ENCODE measurements around the gene LYG1. TPM values are rescaled to one million over a fixed set of nuclear protein-coding genes. Genes with fewer than 3 reads are reported as not detected.

LYG1 gene
- total and polyA plus RNA-seq, 2 of the 13 experiments (the other 11 are each of a cell fraction or from before 2014, with no cell fraction given): 1.00 to 2.9 TPM

DNA sequence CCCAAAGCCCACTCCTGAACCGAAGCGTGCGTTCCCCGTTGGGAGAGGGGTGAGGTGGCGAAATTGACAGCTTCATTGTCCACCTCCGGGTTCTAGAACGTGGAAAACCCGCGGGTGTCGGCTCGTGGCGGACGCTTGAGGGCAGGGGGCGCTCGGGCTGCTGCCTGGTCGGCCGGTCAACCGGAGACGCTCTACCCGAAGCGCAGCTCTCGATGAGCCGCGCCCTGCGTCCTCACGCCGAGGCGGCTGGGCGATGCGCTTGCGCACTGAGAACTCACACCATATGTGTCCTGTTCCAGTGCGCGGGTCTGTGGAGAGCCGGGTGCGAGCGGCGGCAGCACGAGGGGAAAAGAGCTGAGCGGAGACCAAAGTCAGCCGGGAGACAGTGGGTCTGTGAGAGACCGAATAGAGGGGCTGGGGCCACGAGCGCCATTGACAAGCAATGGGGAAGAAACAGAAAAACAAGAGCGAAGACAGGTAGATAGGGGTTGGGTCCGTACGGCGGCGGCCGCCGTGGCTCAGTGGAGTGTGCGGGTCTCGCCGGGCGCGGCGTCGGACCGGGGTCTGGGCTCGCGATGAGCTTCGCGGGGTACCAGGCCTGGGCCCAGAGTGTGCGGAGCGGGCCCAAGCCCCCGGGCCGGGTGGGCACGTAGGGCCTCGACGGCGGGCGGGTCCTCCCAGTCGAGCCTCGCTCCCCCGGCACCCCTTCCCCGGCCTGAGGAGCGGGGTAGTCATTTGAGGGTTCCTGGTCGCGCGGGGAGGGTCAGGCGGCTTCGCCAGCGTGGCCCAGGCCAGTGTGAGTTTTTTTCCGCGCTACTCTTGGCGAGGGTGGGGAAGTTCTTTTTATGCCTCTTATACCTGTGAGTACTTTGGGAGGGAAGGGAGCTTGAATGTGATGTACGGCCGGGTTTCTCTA lies 36.4 kb upstream of the LYG1 start, which contains the start of gene EIF5B (continued):
- TF ChIP-seq, protein P1, sequence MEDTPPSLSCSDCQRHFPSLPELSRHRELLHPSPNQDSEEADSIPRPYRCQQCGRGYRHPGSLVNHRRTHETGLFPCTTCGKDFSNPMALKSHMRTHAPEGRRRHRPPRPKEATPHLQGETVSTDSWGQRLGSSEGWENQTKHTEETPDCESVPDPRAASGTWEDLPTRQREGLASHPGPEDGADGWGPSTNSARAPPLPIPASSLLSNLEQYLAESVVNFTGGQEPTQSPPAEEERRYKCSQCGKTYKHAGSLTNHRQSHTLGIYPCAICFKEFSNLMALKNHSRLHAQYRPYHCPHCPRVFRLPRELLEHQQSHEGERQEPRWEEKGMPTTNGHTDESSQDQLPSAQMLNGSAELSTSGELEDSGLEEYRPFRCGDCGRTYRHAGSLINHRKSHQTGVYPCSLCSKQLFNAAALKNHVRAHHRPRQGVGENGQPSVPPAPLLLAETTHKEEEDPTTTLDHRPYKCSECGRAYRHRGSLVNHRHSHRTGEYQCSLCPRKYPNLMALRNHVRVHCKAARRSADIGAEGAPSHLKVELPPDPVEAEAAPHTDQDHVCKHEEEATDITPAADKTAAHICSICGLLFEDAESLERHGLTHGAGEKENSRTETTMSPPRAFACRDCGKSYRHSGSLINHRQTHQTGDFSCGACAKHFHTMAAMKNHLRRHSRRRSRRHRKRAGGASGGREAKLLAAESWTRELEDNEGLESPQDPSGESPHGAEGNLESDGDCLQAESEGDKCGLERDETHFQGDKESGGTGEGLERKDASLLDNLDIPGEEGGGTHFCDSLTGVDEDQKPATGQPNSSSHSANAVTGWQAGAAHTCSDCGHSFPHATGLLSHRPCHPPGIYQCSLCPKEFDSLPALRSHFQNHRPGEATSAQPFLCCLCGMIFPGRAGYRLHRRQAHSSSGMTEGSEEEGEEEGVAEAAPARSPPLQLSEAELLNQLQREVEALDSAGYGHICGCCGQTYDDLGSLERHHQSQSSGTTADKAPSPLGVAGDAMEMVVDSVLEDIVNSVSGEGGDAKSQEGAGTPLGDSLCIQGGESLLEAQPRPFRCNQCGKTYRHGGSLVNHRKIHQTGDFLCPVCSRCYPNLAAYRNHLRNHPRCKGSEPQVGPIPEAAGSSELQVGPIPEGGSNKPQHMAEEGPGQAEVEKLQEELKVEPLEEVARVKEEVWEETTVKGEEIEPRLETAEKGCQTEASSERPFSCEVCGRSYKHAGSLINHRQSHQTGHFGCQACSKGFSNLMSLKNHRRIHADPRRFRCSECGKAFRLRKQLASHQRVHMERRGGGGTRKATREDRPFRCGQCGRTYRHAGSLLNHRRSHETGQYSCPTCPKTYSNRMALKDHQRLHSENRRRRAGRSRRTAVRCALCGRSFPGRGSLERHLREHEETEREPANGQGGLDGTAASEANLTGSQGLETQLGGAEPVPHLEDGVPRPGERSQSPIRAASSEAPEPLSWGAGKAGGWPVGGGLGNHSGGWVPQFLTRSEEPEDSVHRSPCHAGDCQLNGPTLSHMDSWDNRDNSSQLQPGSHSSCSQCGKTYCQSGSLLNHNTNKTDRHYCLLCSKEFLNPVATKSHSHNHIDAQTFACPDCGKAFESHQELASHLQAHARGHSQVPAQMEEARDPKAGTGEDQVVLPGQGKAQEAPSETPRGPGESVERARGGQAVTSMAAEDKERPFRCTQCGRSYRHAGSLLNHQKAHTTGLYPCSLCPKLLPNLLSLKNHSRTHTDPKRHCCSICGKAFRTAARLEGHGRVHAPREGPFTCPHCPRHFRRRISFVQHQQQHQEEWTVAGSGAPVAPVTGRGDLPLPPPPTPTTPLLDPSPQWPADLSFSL (CRISPR knock-in tag; IDR thresholded peaks at IDR 0.05): no peak
- TF ChIP-seq, protein P2, sequence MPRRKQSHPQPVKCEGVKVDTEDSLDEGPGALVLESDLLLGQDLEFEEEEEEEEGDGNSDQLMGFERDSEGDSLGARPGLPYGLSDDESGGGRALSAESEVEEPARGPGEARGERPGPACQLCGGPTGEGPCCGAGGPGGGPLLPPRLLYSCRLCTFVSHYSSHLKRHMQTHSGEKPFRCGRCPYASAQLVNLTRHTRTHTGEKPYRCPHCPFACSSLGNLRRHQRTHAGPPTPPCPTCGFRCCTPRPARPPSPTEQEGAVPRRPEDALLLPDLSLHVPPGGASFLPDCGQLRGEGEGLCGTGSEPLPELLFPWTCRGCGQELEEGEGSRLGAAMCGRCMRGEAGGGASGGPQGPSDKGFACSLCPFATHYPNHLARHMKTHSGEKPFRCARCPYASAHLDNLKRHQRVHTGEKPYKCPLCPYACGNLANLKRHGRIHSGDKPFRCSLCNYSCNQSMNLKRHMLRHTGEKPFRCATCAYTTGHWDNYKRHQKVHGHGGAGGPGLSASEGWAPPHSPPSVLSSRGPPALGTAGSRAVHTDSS (CRISPR knock-in tag; conservative IDR thresholded peaks at IDR 0.05): no peak
- TF ChIP-seq RXRA (CRISPR knock-in tag; IDR thresholded peaks at IDR 0.05): peak; percentile 75
- TF ChIP-seq NFRKB (IDR thresholded peaks at IDR 0.05): no peak
- no peak for TF ChIP-seq ZNF180 (CRISPR knock-in tag; IDR thresholded peaks at IDR 0.05; ENCODE audit: borderline replicate concordance, low read depth)
- peak; percentile 88 for TF ChIP-seq ZNF747 (CRISPR knock-in tag; IDR thresholded peaks at IDR 0.05; ENCODE audit: borderline replicate concordance)
- 0 out of 2 replicates have a peak, but pooled peaks have one; percentile 21 for TF ChIP-seq ZNF431 (CRISPR knock-in tag; IDR thresholded peaks at IDR 0.05; ENCODE audit: borderline replicate concordance, low read depth)
- TF ChIP-seq GTF3A (CRISPR knock-in tag; conservative IDR thresholded peaks at IDR 0.05): 0 out of 2 replicates have a peak, but pooled peaks have one; percentile 73
- peak; percentile 76 for TF ChIP-seq ZNF567 (CRISPR knock-in tag; IDR thresholded peaks at IDR 0.05; ENCODE audit: borderline replicate concordance)
- TF ChIP-seq ZNF557 (CRISPR knock-in tag; IDR thresholded peaks at IDR 0.05): peak; percentile 45; the same call in 1 of the 2 replicates
- peak; percentile 50 for TF ChIP-seq RAD21 (CRISPR knock-in tag; IDR thresholded peaks at IDR 0.05)
- TF ChIP-seq NFYB (CRISPR knock-in tag; IDR thresholded peaks at IDR 0.05): peak; percentile 44; the same call in 1 of the 2 replicates
- TF ChIP-seq ESRRA (CRISPR knock-in tag; IDR thresholded peaks at IDR 0.05; ENCODE audit: low read depth): 0 out of 2 replicates have a peak, but pooled peaks have one; percentile 56
- no peak for TF ChIP-seq LCORL (IDR thresholded peaks at IDR 0.05)
- TF ChIP-seq LCORL (CRISPR knock-in tag; IDR thresholded peaks at IDR 0.05): peak; percentile 92
- TF ChIP-seq KDM4B (CRISPR knock-in tag; IDR thresholded peaks at IDR 0.05): peak; percentile 88
- peak; percentile 97 for TF ChIP-seq KMT2B (CRISPR knock-in tag; IDR thresholded peaks at IDR 0.05)
- peak; percentile 84; the same call in 1 of the 2 replicates for TF ChIP-seq TFAP4 (IDR thresholded peaks at IDR 0.05; ENCODE audit: borderline replicate concordance, low read depth)
- TF ChIP-seq SIX1 (CRISPR knock-in tag; IDR thresholded peaks at IDR 0.05; ENCODE audit: borderline replicate concordance): no peak
- TF ChIP-seq TCF7L2 (IDR thresholded peaks at IDR 0.05; ENCODE audit: low read depth, low read length): no peak
- TF ChIP-seq ZNF274 (CRISPR knock-in tag; IDR thresholded peaks at IDR 0.05): peak; percentile 90; the same call in 1 of the 2 replicates
